HTERT RPE-1 (cell line): ENCODE results near the gene EGR2.

Source experiments
- in situ Hi-C: fragments of 300-500 bp; cut with MboI; formaldehyde crosslinking; loops from 4 replicates; pipeline ENCODE4 v1.14.3; 2020; ENCODE audit warnings: low sequenced_read_pairs

Gene EGR2

DNA sequence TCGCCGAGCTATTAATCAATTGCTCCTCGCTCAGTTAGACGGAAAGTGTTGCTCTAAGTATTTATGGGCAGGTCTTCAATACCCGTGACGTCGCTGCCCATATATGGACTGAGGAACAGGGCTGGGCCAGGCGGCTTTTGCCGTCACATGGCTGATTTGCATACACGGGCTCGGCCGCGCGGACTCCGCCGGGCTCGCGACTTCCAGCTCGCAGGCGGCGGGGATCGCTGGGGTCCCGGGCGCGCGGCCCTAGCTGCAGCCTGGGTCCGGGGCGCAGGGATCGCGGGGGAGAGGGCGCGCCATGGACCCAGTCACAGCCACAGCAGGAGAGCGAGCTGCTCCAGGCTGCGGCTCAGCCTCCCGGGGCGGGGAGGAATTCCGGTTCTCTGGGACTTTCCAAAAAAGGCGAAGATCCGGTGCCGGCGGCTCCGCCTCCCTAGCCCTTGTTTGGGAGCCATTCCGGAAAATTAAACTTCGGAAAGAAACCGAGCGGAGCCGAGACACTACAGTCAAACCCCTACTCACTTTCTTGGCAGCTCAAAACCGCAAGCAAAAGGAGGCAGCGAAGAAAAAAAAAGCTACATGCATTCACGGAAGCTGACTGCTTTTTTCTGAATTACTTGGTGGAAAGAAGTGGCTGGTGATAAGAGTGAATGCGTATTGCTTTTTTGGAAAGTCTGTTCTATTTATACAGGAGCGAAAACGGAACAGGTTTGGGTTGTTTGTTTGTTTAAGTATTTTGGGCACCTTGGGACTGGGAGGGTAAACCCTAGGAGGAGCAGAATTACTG, at the start of gene EGR2:
Gene EGR2 (minus strand): TSS at position 36 of the 790 bp plus-strand sequence. CDS start 337 bp downstream, outside the sequence.
- in situ Hi-C loops, result no loop called here

- in situ Hi-C loops, result no loop called here
Measured at GRCh38 chr10:62862447-62862846, 46.3 kb upstream of the EGR2 start.

- in situ Hi-C loops, result no loop called here
Measured at GRCh38 chr10:62861507-62861906, 45.3 kb upstream of the EGR2 start.

- in situ Hi-C loops, result no loop called here
Measured at GRCh38 chr10:62860946-62861345, 44.8 kb upstream of the EGR2 start.

- in situ Hi-C loops, result no loop called here
Measured at GRCh38 chr10:62858364-62858763, 42.2 kb upstream of the EGR2 start.

GRCh38 chr10:62856021-62856420, 39.9 kb upstream of the EGR2 start:
- in situ Hi-C loops, result no loop called here

- in situ Hi-C loops, result no loop called here
Measured at GRCh38 chr10:62853710-62854109, 37.5 kb upstream of the EGR2 start.

- in situ Hi-C loops, result no loop called here
Measured at GRCh38 chr10:62852961-62853702, 37.0 kb upstream of the EGR2 start.

DNA sequence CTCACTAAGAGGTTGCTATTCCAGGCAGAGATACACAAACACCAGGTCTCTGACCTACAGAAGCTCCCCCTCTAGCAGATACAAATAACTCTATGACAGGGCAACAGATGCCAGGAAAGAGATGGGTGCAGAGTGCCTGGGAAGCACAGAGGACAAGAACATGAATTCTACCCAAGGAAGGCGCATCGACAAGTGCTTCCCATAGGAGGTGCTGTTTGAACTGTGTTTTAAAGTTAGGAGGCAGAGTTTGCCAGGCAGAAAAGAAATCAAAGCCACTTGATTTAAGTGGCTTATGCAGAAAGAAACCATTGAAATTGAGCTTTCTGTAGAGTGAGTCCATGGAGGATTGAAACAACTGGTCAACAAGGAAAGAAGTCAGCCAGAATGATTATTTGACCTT, 35.3 kb upstream of the EGR2 start:
- in situ Hi-C loops, result no loop called here

- in situ Hi-C loops, result no loop called here
Measured at GRCh38 chr10:62850646-62851045, 34.5 kb upstream of the EGR2 start.

DNA sequence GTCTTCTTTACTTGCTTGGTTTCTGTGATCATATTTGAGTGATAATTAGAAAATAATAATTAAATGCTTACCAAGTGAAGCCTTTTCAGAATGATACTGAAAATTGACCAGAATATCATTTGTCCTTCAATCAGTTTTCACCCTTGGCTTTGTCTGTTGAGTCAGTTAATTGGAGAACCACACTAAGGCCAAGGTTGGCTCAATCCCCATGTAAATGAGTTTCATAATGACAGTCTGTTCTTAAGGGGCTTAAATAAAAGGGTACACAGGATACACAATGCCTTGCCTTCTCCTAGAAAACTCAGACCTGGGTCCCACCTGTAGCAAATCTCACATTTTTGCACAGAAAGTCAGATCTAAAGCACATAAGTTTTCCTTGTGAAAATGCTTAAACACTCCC, 31.3 kb upstream of the EGR2 start:
- in situ Hi-C loops, result no loop called here

DNA sequence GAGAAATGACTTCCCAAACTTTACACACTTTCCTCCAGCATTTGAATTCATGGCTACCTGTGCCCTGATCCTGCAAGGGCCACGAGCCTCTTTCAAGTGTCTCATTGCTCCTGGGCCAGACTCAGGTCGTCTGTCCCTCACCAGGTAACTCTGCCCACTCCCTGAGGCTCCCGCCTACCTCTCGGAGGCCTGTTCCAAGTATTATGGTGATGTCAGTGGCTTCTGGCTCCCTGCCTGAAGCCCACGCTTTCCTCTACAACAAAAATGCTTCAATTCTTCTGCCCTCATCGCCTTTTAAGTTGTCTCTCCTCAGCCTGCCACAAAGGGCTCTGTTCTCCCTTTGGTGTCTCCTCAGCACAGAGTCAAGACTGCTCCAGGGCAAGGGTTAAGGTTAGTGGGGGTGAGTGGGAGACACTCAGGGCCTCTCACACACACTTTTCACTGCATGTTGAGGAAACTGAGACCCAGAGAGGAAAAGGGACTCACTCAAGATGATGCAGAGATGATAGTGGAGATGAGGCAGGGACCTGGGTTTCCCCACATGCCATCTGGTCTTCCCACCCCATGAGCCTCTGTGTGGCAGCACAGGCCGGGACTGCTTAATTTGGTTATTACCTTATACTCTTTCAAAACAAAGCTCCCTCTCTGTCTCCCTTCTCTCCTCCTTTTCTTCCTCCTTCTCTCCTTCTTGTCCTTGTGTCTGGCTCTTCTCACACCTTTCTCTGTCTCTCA, 28.3 kb upstream of the EGR2 start:
- in situ Hi-C loops, result no loop called here

DNA sequence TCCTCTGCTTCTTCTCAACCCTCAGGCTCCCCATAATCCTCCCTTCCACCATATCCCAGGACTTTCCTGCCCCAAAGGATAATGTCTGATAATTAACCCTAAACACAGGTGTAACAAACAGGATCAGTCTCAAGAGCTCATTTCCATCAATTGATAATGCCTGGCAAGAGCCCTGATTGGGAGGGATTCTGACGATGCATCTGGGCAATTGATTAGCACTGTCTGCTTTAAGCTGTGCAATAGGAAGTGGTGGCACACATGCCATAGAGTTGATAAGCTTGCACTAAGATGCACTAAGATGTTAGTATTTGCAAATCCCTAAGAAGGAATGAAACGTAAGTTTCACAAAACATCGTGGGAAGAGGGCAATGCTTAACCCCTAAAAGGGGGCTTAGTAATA, 27.4 kb upstream of the EGR2 start:
- in situ Hi-C loops, result no loop called here

DNA sequence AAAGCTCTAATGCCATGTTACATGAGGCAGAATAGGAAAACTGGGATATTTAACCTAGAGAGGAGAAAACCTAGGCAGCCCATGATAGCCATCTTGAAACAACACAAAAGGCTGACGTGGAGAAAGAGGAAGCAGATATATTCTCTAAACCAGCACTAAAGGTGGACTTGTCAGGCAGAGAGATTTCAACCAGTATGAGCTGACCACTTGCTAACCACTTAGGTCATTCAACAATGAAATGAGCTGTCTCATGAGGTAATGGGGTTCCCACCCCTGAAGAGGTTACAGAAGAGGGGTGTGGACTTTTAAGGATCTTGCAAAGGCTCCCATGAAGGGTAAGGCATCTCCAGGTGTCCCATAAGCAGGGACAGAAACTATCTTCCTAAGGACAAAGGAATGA, 26.8 kb upstream of the EGR2 start:
- in situ Hi-C loops, result no loop called here

- in situ Hi-C loops, result no loop called here
Measured at GRCh38 chr10:62839590-62839989, 23.4 kb upstream of the EGR2 start.

DNA sequence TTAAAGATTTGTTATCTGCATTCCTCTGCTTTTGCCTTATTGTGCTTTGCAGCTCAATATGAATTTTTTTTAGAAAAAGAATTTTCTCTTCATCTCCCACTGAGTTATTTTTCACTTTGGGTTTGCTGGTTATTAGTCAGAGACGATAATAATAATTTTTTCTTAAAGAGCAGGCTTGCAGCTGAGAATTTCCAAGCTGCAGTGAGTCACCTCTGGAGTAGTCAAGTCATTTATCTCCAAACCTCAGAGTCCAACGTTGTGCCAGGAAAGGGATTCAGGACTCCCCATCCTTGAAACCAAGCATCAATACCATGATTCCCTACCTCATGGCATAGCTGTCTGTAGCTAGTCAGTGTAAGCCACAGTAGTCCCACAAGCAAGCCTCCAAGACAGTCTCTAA, 15.2 kb upstream of the EGR2 start:
- in situ Hi-C loops, result no loop called here

GRCh38 chr10:62830679-62831078, 14.5 kb upstream of the EGR2 start:
- in situ Hi-C loops, result no loop called here

DNA sequence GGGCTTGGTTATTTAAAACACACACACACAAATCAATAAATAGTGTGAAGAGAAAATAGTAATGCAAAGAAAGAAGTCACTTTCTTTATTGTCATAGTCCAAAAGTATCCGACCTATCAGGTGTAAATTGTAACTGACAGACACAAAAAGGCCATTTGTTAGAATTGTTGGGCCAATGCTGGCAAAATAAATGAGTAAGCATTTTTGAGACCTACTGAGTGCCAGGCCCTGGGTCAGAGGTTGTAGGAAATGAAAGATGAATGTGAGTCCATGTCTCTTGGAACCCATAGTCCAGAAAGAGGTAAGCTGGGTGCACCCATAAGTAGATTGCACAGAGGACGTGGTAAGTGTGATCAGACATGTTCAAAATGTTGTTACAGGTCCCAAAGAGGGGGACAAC, 13.5 kb upstream of the EGR2 start:
- in situ Hi-C loops, result no loop called here

GRCh38 chr10:62826273-62826672, 10.1 kb upstream of the EGR2 start:
- in situ Hi-C loops, result no loop called here

- in situ Hi-C loops, result no loop called here
Measured at GRCh38 chr10:62820586-62820985, 4.4 kb upstream of the EGR2 start.

- in situ Hi-C loops, result no loop called here
Measured at GRCh38 chr10:62819141-62819920, 3.2 kb upstream of the EGR2 start.
